Epithelial cell of proximal tubule (primary cell): ENCODE results near the gene UFSP2. TPM values are rescaled to one million over a fixed set of nuclear protein-coding genes. Genes with fewer than 3 reads are reported as not detected.
"Not testable (repeated sequence)": the region's sequence is repeated elsewhere in the genome, so short reads cannot be mapped to it uniquely, and the experiment has no call there.

ENCODE experiments used
- DNase-seq: peaks from one replicate; pipeline ENCODE4 v3.0.0-alpha.2; 2011; ENCODE audit warnings: low read depth
- H3K4me3 ChIP-seq: 2 replicates; pipeline ENCODE4 v1.5.1; 2011; ENCODE audit warnings: low read depth, mild to moderate bottlenecking, low read length
- total RNA-seq: library from RNA; depleted of rRNA; stranded (reverse); fragments of >200 nt; gene quantifications from 2 replicates; pipeline ENCODE4 v1.2.3, GENCODE V29; 2015
- TF ChIP-seq, protein P1 (sequence below): conservative IDR thresholded peaks from 2 replicates; pipeline ENCODE4 v1.5.1; 2012; ENCODE audit warnings: low read depth, mild to moderate bottlenecking, low read length

UFSP2 gene
- total RNA-seq, 1 donor from 2014 or later = 28.9 TPM

DNA sequence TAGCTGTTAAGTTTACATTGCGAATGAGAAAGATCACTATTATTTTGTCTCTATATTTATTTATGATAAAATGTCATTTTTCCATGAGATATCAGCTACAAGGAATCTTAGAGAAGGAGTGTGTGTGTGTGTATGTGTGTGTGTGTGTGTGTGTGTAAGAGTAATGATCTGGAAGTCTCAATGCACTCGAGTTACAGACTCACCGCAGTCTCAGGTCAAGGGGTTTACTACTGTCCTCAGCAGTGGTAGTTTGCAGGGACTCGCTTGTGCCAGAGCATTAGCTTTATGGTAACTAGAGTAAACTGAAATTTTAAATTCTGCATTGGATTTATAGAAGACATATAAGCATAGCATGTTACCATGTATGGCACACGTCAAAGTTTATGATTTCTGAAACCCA is 60.9 kb downstream of the UFSP2 start:
- no peak overlapping the region for H3K4me3 ChIP-seq
- DNase-seq = no peak
- TF ChIP-seq, protein P1, sequence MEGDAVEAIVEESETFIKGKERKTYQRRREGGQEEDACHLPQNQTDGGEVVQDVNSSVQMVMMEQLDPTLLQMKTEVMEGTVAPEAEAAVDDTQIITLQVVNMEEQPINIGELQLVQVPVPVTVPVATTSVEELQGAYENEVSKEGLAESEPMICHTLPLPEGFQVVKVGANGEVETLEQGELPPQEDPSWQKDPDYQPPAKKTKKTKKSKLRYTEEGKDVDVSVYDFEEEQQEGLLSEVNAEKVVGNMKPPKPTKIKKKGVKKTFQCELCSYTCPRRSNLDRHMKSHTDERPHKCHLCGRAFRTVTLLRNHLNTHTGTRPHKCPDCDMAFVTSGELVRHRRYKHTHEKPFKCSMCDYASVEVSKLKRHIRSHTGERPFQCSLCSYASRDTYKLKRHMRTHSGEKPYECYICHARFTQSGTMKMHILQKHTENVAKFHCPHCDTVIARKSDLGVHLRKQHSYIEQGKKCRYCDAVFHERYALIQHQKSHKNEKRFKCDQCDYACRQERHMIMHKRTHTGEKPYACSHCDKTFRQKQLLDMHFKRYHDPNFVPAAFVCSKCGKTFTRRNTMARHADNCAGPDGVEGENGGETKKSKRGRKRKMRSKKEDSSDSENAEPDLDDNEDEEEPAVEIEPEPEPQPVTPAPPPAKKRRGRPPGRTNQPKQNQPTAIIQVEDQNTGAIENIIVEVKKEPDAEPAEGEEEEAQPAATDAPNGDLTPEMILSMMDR = no peak

DNA sequence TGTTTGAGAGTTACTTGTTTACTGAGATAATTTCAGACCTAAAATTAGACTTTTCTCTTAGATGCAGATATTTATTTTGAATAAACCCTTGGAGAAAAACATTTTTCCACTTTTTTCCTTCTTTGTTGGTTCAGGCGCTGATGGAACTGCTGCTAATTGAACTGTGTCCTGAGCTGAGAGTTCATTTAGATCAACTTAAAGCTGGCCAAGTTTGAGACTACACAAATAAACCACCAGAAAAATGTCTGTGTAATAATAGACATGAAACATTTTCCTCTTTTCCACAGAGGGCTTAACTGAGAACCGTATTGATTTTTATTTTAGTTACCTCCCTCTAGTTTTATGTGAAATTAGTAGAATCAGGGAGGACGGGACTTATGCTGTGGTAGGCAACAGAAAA is 62.5 kb downstream of the UFSP2 start:
- no peak for DNase-seq
- H3K4me3 ChIP-seq = no peak overlapping the region
- TF ChIP-seq, protein P1 = no peak

DNA sequence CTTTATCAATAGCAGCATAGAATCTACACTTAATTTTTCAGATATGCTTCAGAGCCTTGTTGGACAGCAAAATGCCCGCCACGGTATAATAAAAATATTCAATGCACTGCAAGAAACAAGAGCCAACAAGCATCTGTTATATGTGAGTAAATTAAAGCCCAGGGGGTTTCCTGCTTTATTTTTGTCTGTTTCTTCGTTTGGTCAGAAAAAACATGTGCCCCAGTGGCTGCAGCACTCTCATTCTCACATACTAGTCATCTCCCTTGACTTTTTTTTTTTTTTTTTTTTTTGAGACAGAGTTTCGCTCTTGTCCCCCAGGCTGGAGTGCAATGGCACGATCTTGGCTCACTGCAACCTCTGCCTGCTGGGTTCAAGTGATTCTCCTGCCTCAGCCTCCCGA is 63.2 kb downstream of the UFSP2 start:
- not testable (repeated sequence) for H3K4me3 ChIP-seq, DNase-seq

DNA sequence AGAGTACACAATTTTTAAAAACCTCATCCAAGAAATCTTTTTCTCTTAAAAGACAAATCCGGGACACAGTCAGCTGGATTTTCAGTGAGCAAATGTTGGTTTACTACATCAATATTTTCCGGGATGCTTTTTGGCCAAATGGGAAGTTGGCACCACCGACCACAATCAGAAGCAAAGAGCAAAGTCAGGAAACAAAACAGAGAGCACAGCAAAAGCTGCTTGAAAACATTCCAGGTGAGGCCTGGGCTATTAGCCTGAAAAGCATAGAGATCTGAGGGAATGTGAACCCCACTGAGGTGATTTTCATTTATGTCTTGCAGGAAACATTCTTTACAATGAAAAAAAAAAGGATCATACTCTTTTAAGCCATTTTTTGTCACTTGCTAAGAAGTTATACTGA is 63.9 kb downstream of the UFSP2 start:
- no peak overlapping the region for H3K4me3 ChIP-seq
- DNase-seq = no peak
- TF ChIP-seq, protein P1 = no peak

DNA sequence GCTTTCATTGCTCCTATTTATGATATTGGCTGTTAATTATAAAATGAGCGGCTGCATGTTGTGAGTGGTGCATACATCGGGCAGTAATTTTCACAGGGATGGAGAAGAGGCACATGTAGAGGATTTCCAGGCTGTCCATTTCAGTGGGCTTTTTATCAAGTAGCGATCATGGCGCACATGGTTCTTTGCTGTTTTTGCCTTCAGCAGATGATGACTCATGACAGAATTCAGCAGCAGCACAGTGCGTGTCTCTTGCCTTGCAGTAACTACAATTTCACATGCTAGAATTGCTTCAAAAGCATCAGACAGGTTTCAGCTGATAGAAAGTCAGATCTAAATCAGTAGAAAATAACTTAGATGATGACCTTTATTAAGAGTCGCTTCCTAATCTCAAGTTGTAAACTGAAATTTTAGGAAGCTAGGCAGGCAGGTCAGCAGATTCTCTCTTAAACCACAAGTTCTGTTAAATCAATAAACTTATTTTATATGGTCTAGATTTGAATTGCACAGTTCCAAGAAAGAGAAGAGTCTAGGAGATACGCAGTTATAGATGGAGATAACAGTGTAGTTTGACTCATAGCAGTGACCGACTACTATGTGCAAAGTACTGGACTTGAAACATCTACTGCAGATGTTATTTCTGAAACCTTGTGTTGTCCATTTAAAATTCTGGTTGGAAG is 65.9 kb downstream of the UFSP2 start:
- no peak for DNase-seq
- TF ChIP-seq, protein P1 = no peak

DNA sequence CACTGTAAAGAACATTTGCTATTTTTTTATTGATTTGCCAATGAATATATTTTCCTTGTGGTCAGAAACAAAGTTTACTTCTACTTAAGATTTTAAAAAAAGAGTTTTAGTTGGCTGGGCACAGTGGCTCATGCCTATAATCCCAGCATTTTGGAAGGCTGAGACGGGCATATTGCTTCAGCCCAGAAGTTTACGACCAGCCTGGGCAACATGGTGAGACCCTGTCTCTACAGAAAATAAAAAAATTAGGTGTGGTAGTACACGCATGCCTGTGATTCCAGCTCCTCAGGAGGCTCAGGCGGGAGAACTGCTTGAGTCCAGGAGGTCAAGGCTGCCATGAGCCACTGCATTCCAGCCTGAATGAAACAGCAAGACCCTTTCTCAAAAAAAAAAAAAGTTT is 66.8 kb downstream of the UFSP2 start:
- H3K4me3 ChIP-seq = no peak overlapping the region
- DNase-seq = no peak
- TF ChIP-seq, protein P1 = no peak

More for the DNA sequence above, 65.9 kb downstream of the UFSP2 start:
- no peak overlapping the region for H3K4me3 ChIP-seq

DNA sequence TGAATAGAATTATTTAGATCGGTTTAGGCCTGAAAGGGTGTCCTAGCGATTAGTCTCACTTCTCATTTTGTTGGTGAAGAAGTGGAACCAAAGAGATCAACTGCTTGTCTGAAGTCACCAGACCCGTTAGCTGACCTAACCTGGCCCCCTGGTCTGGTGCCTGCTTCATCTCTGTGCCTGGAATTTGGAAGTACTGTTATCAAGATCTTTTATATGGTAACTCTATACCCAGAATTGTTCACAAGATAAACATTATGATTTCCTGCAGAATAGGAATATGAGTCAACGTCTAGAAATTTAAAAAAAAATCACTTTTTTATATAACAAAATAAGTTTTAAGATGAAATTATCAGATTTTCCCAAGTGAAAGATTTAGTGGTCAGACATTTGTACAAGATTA is 67.2 kb downstream of the UFSP2 start:
- TF ChIP-seq, protein P1 = no peak
- no peak for DNase-seq
- no peak overlapping the region for H3K4me3 ChIP-seq
